NOMO-1 treated with dmso at 0.1 percent for 144 hours (cell line): ENCODE results near the gene SOCS1.
A peak's percentile ranks its signal among the peaks of the same experiment; 100 is the strongest.

ENCODE experiments used
- DNase-seq: peaks from one replicate; lab custom pipeline; 2025; ENCODE audit not compliant: unreplicated experiment; lab: John Stamatoyannopoulos, UW

SOCS1 gene

DNA sequence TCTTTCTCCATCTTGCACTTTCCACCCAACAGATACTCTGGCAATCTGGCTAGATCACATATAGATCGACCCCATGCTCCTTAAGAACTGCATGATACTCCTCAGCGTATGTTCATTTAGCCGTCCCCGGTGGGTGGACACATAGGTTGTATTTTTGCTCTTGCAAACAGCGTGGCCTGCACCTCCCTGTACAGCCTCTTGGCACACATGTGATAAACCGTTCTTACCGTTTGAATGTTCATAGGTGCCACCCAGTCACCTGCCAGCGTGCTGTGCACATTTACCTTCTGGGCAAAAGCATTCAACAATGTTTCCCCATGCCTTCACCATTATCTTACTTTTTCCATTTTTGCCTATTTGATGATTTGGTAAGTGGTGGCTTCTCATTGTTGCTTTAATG lies 6.9 kb upstream of the SOCS1 start:
- DNase-seq, result no peak

- DNase-seq, result no peak
Observed at GRCh38 chr16:11260596-11260966, 4.6 kb upstream of the SOCS1 start.

GRCh38 chr16:11259655-11260595 lies 3.9 kb upstream of the SOCS1 start:
- no peak for DNase-seq

DNA sequence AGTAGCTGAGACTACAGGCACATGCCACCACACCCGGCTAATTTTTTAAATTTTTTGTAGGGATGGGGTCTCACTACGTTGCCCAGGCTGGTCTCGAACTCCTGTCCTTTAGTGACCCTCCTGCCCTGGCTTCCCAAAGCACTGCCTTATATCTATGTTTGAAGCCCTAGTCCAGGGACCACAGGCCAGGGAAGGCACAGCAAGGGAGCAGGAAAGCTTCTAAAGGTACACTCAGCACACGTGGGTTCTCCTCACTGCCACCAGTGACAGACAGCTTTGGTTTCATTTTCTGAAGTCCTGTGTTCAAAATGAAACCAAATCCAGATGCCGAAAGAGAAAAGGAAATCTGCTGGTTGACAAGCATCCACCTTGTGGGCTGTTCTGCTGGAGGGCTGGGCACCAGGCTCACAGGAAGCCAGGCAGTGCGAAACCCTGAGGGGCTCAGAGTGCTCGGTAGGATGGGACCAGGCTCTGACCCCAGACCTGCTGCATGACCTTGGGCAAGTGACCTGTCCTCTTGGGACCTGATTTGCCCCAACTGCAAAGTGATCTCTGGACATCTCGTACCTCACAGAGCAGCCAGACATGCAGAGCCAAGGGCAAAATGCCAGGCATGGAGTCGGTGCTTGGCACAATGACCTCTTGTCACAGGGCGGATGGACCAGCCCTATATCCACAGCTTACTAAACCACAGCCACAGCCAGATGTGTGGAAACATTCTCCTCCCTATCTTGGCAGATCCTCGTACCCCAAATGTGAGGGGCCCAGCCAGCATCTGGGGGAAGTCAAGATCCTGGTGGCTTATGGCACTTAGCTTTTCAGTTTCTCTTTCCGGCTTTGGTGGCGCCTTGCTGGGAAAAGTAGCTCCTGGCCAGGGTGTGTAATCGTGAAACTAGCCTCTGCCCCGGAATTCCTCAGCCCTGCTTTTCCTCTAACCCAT lies 2.8 kb upstream of the SOCS1 start:
- no peak for DNase-seq

- peak; percentile 43 for DNase-seq
Observed at GRCh38 chr16:11257131-11257938, 1.3 kb upstream of the SOCS1 start.

- no peak for DNase-seq
Observed at GRCh38 chr16:11256661-11257130, 692 bp upstream of the SOCS1 start.

DNA sequence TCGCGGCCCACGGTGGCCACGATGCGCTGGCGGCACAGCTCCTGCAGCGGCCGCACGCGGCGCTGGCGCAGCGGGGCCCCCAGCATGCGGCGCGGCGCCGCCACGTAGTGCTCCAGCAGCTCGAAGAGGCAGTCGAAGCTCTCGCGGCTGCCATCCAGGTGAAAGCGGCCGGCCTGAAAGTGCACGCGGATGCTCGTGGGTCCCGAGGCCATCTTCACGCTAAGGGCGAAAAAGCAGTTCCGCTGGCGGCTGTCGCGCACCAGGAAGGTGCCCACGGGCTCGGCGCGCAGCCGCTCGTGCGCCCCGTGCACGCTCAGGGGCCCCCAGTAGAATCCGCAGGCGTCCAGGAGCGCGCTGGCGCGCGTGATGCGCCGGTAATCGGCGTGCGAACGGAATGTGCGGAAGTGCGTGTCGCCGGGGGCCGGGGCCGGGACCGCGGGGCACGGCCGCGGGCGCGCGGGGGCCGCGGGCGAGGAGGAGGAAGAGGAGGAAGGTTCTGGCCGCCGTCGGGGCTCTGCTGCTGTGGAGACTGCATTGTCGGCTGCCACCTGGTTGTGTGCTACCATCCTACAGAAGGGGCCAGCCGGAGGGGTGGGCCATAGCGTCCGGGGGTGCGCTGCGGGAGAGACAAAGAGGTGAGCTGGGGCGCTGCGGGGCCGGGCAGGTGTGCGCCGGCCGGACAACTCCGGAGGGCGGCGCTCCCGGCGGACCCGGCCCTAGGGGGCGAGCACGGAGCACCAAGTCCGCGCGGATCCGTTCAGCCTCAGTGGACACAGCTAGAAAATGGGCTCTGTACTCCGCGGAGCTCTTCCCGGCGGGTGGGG lies 879 bp downstream of the SOCS1 start:
- peak; percentile 21 for DNase-seq

GRCh38 chr16:11253995-11254912 lies 1.8 kb downstream of the SOCS1 start:
- no peak for DNase-seq

DNA sequence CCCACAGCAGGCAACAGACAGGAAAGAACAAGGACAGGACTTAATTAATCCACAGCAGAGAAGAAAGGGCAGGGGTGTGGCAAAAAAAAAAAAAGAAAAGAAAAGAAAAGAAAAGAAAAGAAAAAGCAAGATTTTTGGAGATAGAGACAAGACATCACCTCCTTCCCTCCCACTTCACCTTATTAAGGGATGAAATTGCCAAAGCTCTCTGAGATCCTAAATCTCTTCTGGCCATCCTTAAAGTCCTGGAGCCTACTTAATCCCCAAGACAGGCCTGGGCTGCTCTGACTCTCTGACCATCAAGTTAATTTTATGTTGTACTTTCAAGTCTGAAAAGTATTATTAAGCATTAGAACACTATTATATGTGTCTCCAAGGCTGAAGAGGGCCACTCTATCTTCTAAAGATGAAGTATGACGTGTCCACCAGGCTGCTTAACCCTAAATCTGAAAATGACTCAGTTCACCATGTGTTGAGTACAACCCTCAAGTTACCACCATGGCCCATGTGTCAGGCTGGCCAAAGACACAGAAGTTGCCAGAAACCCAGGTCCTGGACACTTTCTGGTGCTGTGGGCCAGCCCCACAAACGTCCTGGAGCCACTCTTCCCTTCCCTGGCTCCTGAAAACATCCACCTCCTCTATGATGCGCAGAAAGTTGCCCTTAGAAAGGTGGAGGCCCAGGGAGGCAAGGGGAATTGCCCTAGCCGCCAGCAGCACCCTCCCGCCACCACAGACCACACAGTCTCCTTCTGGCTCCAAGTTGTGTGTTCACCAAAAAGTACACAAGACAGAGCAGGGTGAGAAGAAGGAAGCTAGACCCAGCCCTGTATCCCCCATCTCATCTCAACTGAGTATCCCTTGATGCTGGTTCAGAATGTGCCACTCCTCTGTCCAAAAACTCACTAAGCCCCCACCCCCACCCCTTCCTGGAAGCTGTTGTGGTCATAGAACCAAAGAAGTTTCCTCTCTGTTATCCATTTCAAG lies 2.7 kb downstream of the SOCS1 start:
- DNase-seq, result no peak

- DNase-seq, result no peak
Observed at GRCh38 chr16:11252482-11252931, 3.5 kb downstream of the SOCS1 start.

DNA sequence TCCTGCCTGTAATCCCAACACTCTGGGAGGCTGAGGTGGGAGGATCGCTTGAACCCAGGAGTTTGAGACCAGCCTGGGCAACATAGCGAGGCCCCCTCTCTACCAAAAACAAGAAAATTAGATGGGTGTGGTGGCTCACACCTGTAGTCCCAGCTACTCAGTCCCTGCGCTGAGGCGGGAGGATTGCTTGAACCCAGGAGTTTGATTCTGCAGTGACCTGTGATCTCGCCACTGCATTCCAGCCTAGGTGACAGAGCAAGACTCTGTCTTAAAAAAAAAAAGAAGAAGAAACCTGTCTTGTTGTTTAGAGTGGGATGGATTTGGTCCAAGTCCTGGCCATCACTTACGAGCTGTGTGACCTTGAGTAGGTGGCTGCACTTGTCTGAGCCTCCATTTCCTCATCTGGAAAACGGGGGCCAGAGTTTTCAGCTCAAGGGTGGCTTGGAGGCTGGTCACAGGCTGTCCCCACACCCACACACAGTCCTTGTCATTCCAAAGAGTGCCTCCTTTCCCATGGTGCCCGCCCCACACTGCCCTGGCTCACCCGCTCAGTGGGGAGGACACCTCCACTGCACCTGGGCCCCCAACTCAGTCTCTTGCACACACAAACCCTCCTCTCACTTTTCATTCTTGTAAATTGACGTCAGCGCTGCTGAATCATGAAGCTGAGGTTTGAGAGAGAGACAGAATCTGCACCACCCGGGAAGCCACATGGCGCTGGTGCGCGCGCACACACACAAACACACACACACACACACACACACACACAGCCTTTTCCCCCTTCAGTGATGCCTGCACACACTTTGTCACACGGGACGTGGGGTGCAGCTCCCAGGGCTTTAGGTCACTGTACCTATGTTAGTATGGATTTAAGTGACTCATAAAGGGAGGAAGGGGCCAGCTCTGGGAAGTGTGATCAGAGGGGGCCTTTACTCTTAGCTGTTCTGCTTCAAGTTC lies 4.2 kb downstream of the SOCS1 start:
- DNase-seq, result no peak

DNA sequence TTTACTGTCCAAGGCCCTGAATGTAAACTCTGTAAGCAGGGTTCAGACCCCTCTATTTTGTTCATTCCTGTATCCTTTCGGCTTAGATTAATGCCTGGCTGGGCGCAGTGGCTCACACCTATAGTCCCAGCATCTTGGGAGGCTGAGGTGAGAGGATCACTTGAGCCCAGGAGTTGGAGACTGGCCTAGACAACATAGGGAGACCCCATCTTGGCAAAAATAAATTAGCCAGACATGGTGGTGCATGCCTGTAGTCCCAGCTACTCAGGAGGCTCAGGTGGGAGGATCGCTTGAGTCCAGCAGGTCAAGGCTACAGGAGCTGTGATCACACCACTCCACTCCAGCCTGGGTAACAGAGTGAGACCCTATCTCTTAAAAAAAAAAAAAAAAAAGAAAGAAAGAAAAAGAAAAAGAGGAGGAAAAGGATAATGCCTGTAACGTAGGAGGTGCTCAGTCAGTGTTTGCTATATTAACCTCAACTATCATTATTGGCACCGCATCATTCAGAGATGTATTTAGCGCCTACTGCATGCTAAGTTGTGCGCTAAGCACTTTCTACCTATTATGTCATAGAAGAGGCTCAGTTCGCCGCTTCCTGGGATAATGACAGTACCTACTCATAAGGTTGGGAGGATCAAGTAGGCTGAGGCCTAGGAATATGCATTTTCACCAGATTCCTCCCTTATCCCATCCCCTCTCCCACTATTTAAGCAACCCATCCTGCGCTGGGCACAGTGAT lies 5.0 kb downstream of the SOCS1 start:
- DNase-seq, result no peak

GRCh38 chr16:11250091-11250785 lies 5.8 kb downstream of the SOCS1 start:
- DNase-seq, result no peak

DNA sequence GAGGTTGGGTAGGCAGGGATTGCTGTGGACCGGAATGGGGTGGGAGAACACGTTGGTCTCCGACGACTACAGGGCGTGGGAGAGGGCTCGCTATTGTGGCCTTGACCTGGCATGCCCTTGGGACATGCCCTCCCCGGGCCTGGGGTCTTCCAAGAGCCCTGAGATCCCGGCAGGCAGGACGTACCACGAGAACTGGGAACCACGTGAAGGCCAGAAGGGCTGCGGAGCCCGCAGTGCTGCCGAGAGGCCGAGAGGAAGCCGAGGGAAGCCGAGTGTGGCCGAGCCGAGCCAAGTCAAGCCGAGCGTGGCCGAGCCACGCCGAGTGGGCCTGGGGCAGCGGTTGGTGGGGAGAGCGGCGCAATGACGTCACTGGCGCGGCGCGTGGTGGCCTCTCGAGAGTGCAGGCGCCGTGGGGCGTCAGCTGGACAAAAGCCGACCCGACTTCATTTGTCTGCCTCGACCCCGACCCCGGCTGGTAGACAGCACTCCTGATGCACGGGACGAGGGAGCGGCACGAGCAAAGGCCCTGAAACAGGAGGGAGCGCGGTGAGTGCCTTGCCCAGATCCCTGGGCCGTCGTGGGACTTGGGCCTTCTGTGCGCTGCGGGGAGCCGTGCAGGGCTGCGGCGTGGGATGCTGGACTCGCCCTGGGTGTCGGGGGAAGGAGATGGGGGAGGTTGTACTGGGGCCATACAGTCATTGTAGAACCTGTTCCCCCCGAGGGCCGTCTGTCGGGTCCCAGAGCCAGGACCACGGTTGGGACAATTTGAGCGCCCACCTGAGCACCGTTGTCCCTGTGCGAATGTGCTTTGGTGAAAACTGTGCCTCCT lies 6.6 kb downstream of the SOCS1 start:
- DNase-seq, result no peak
